ENCODE results near the gene CEP89. TPM values are rescaled to one million over a fixed set of nuclear protein-coding genes. Genes with fewer than 3 reads are reported as not detected.
"Not testable (repeated sequence)": the region's sequence is repeated elsewhere in the genome, so short reads cannot be mapped to it uniquely, and the experiment has no call there.

The CEP89 gene
- total RNA-seq, 4 donors from 2014 or later, result 12.6 to 28.5 (median 13.2) TPM

- Histone ChIP-seq H3K4me3 (no peak overlapping the region), H3K27me3 (no peaks in the 10 kb centered on the region), H3K9me3 (no peaks in the 10 kb centered on the region), H3K36me3 (peaks cover 0 to 53% (median 0%) of the 10 kb centered on the region in 3 donors), H3K27ac (no peak overlapping the region), H3K4me1 (no peaks in the 10 kb centered on the region)
- WGBS, 2 donors, result 94 to 98% methylated on average over 3 of the region's 3 CpGs
- DNase-seq (ENCODE audit: low spot score in 2 of 2), result no peak
- TF ChIP-seq POLR2A (IDR thresholded peaks at IDR 0.05) (no peak), EP300 (IDR thresholded peaks at IDR 0.05) (no peak), CTCF (IDR thresholded peaks at IDR 0.05) (no peak)
Measured at GRCh38 chr19:32861596-32861995, 110.2 kb downstream of the CEP89 start.

DNA sequence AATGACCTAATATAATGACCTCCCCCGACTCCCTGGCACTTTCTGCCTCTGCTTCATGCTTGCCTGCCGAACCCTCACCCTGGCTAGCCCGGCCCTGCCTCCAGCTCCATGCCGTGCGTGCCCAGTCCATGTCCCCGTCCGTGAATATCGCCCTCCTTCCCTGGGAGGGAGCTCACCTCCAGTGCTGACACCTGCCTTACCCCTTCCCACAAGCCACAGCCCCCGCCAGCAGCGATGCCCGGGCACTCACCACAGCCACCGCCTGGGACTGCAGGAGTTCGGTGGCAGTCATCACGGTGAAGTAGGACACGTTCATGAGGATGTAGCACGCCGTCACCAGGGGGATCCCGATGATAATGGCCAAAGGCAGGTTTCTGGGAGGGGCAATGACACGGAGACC, 112.2 kb downstream of the CEP89 start:
- WGBS, 2 donors, result 94 to 95% methylated on average over 19 of the region's 19 CpGs
- H3K27ac ChIP-seq, result no peak overlapping the region
- H3K27me3 ChIP-seq, result no peaks in the 10 kb centered on the region
- no peaks in the 10 kb centered on the region for H3K4me1 ChIP-seq
- H3K9me3 ChIP-seq, result no peaks in the 10 kb centered on the region
- DNase-seq (ENCODE audit: low spot score in 2 of 2), result no peak
- H3K4me3 ChIP-seq, result no peak overlapping the region
- peaks cover 0 to 70% (median 0%) of the 10 kb centered on the region in 3 donors for H3K36me3 ChIP-seq
- no peak for TF ChIP-seq EP300 (IDR thresholded peaks at IDR 0.05)

DNA sequence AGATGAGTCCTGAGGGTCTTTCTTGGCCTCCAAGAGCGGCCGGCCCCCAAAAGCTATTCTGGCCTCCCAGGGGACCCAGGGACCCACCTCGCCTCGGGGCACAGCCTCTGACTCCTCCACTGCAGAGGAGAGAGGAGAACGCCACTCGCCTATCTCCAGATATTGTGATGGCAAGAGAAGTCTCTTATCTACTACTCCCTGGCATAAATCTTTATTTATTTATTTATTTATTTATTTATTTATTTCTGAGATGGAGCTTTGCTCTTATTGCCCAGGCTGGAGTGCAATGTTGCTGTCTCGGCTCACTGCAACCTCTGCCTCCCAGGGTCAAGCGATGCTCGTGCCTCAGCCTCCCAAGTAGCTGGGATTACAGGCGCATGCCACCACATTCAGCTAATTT, 113.2 kb downstream of the CEP89 start:
- H3K36me3 ChIP-seq, result peaks cover 0 to 63% (median 0%) of the 10 kb centered on the region in 3 donors
- H3K4me3 ChIP-seq, result no peak overlapping the region
- WGBS, 2 donors, result 85 to 95% methylated on average over 10 of the region's 10 CpGs
- H3K9me3 ChIP-seq, result no peaks in the 10 kb centered on the region
- no peak for TF ChIP-seq EP300 (IDR thresholded peaks at IDR 0.05)
- no peak for TF ChIP-seq POLR2A (IDR thresholded peaks at IDR 0.05)
- no peak for TF ChIP-seq CTCF (IDR thresholded peaks at IDR 0.05)
- no peaks in the 10 kb centered on the region for H3K4me1 ChIP-seq
- H3K27me3 ChIP-seq, result no peaks in the 10 kb centered on the region
- no peak overlapping the region for H3K27ac ChIP-seq
- DNase-seq (ENCODE audit: low spot score in 2 of 2), result no peak

- Histone ChIP-seq H3K4me3 (no peak overlapping the region), H3K27ac (no peak overlapping the region), H3K9me3 (no peaks in the 10 kb centered on the region), H3K4me1 (no peaks in the 10 kb centered on the region), H3K36me3 (peaks cover 0 to 59% (median 0%) of the 10 kb centered on the region in 3 donors), H3K27me3 (no peaks in the 10 kb centered on the region)
- no peak for DNase-seq (ENCODE audit: low spot score in 2 of 2)
- WGBS, 2 donors, result 87 to 89% methylated on average over 13 of the region's 13 CpGs
- TF ChIP-seq POLR2A (IDR thresholded peaks at IDR 0.05) (no peak), CTCF (IDR thresholded peaks at IDR 0.05) (no peak), EP300 (IDR thresholded peaks at IDR 0.05) (no peak)
Measured at GRCh38 chr19:32858155-32858554, 113.6 kb downstream of the CEP89 start.

GRCh38 chr19:32857584-32857983, 114.2 kb downstream of the CEP89 start:
- no peaks in the 10 kb centered on the region for H3K27me3 ChIP-seq
- 90 to 93% methylated on average over 5 of the region's 5 CpGs for WGBS, 2 donors
- no peaks in the 10 kb centered on the region for H3K9me3 ChIP-seq
- TF ChIP-seq POLR2A (IDR thresholded peaks at IDR 0.05), result no peak
- no peak for TF ChIP-seq CTCF (IDR thresholded peaks at IDR 0.05)
- no peak for TF ChIP-seq EP300 (IDR thresholded peaks at IDR 0.05)
- peaks cover 0 to 53% (median 0%) of the 10 kb centered on the region in 3 donors for H3K36me3 ChIP-seq
- no peak overlapping the region for H3K4me3 ChIP-seq
- DNase-seq (ENCODE audit: low spot score in 2 of 2), result no peak
- no peaks in the 10 kb centered on the region for H3K4me1 ChIP-seq
- no peak overlapping the region for H3K27ac ChIP-seq

- DNase-seq (ENCODE audit: low spot score in 2 of 2); H3K9me3 ChIP-seq; H3K27me3 ChIP-seq; H3K4me1 ChIP-seq; H3K27ac ChIP-seq; H3K4me3 ChIP-seq: not testable (repeated sequence)
- H3K36me3 ChIP-seq, result peaks cover 0 to 45% (median 0%) of the 10 kb centered on the region in 3 donors
- WGBS, 2 donors, result 91 to 96% methylated on average over 7 of the region's 7 CpGs
Measured at GRCh38 chr19:32856818-32857217, 114.9 kb downstream of the CEP89 start.
